ENCODE data around the gene SRPK2. TPM values are rescaled to one million over a fixed set of nuclear protein-coding genes. Genes with fewer than 3 reads are reported as not detected.
"Not testable (repeated sequence)": the region's sequence is repeated elsewhere in the genome, so short reads cannot be mapped to it uniquely, and the experiment has no call there.

The SRPK2 gene
- total RNA-seq, 1 donor from 2014 or later: 54.7 TPM

DNA sequence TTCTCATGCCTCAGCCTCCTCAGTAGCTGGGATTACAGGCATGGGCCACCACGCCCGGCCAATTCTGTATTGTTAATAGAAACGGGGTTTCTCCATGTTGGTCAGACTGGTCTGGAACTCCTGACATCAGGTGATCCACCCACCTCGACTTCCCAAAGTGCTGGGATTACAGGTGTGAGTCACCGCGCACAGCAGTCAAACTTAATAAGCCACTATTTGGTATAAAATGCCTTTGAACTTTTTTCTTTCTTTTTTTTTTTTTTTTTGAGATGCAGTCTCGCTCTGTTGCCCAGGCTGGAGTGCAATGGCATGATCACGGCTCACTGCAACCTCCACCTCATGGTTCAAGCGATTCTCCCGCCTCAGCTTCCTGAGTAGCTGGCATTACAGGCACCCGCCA, 40.5 kb downstream of the SRPK2 start:
- not testable (repeated sequence) for H3K27me3 Mint-ChIP-seq (ENCODE audit: low read depth); H3K36me3 Mint-ChIP-seq (ENCODE audit: low read depth); DNase-seq (ENCODE audit: low spot score); H3K4me3 Mint-ChIP-seq (ENCODE audit: low read depth); H3K9me3 Mint-ChIP-seq; H3K27ac Mint-ChIP-seq
- intact Hi-C loops (cut with micrococcal nuclease): loop anchor here (5.0 kb wide), 3 partner anchors 79 to 366 kb away; partner anchors contain the start of gene KMT2E
- peaks cover 46% of the 10 kb centered on the region for H3K4me1 Mint-ChIP-seq (ENCODE audit: low read depth)

DNA sequence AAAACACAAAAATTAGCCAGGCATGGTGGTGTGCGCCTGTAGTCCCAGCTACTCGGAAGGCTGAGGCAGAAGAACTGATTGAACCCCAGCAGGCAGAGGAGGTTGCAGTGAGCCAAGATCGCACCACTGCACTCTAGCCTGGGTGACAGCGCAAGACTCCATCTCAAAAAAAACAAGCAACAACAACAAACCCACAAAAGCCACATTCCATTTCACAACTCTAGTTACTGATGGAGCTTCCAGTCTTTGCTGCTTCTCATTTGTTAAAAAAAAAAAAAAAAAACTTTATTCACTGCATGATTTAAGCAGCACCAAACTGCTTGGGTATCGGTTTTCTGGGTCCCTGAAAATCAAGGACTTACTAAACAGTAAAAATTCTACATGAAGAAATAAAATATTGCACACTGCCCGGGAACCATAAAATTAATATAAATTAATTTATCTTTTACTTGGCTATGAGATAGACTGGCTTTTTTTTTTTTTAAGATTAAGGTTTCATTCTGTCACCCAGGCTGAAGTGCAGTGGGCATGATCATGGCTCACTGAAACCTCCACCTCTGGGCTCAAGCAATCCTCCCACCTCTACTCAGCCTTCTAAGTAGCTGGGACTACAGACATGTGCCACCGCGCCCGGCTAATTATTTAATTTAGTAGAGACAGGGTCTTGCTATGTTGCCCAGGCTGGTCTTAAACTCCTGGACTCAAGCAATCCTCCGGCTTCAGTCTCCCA, 42.0 kb downstream of the SRPK2 start:
- H3K27ac Mint-ChIP-seq: peak overlapping the region; percentile 47

DNA sequence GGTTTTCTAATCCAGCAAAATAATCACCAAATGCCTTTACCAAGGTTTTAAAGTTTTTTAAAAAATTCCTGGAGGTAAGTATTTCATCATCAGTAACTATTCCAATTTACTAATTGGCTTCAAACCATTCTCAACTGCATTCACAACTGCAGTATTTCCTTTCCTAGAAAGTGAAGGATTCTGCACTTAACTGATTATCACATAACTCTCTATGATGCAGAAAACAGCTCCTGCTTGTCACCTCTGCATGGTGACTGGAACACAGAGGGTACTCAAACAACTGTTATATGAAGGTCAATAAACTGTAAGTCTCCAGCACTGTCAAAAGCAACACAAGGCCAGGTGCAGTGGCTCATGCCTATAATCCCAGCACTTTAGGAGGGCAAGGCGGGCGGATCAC, 42.6 kb downstream of the SRPK2 start:
- intact Hi-C loops (cut with micrococcal nuclease): loop anchor here (5.0 kb wide), 3 partner anchors 81 to 364 kb away; partner anchors contain the start of gene KMT2E

More for the DNA sequence above, 42.0 kb downstream of the SRPK2 start:
- no peaks in the 10 kb centered on the region for H3K27me3 Mint-ChIP-seq (ENCODE audit: low read depth)
- intact Hi-C loops (cut with micrococcal nuclease): loop anchor here (5.0 kb wide), 3 partner anchors 81 to 364 kb away; partner anchors contain the start of gene KMT2E
- H3K9me3 Mint-ChIP-seq: no peaks in the 10 kb centered on the region
- H3K36me3 Mint-ChIP-seq (ENCODE audit: low read depth): no peaks in the 10 kb centered on the region
- DNase-seq (ENCODE audit: low spot score): no peak
- peaks cover 39% of the 10 kb centered on the region for H3K4me1 Mint-ChIP-seq (ENCODE audit: low read depth)
- H3K4me3 Mint-ChIP-seq (ENCODE audit: low read depth): peak overlapping the region; percentile 17

DNA sequence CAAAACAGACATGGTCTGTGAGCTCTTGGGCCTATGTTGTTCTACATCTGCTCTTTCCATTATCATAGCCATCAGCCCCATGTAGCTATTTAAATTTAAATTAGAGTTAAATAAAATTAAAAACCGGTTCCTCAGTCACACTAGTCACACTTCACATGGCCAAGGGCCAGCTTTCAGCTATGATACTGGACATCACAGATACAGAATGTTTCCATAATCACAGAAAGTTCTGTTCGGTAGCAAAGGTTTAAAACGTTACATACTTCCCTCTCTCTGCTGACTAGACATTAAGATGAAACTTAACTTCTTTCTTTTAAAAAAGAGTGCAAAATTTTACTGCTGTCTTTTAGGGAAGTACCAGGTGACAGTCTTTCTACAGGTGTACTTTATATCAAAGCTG, 43.0 kb downstream of the SRPK2 start:
- H3K9me3 Mint-ChIP-seq: no peaks in the 10 kb centered on the region
- H3K36me3 Mint-ChIP-seq (ENCODE audit: low read depth): no peaks in the 10 kb centered on the region
- H3K27ac Mint-ChIP-seq: peak overlapping the region; percentile 77
- H3K27me3 Mint-ChIP-seq (ENCODE audit: low read depth): no peaks in the 10 kb centered on the region
- peaks cover 35% of the 10 kb centered on the region for H3K4me1 Mint-ChIP-seq (ENCODE audit: low read depth)
- no peak overlapping the region for H3K4me3 Mint-ChIP-seq (ENCODE audit: low read depth)
- no peak for DNase-seq (ENCODE audit: low spot score)
- intact Hi-C loops (cut with micrococcal nuclease): loop anchor here (1.0 to 5.0 kb wide), 6 partner anchors 41 to 401 kb away; partner anchors contain the start of gene KMT2E

More for the DNA sequence above, 42.6 kb downstream of the SRPK2 start:
- no peak for DNase-seq (ENCODE audit: low spot score)
- Mint-ChIP-seq H3K4me3 (ENCODE audit: low read depth) (no peak overlapping the region), H3K36me3 (ENCODE audit: low read depth) (no peaks in the 10 kb centered on the region), H3K9me3 (no peaks in the 10 kb centered on the region), H3K4me1 (ENCODE audit: low read depth) (peaks cover 39% of the 10 kb centered on the region), H3K27me3 (ENCODE audit: low read depth) (no peaks in the 10 kb centered on the region), H3K27ac (peak overlapping the region; percentile 47)

DNA sequence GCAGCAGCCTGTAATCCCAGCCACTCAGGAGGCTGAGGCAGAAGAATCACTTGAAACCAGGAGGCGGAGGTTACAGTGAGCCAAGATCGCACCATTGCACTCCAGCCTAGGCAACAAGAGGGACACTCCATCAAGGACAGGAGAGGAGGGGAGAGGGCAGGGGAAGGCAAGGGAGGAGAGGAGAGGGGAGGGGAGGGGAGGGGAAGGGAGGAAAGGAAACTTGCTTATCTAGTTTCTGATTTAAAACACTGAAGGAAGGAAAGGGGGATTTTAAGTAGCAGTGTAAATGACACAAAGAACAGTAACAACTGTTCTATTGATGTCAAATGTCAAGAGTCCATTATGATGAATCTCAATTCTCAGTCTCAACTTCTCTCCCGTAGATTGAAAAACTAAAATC, 43.7 kb downstream of the SRPK2 start:
- Mint-ChIP-seq H3K9me3 (no peaks in the 10 kb centered on the region), H3K27me3 (ENCODE audit: low read depth) (no peaks in the 10 kb centered on the region), H3K36me3 (ENCODE audit: low read depth) (no peaks in the 10 kb centered on the region), H3K4me1 (ENCODE audit: low read depth) (peaks cover 34% of the 10 kb centered on the region), H3K27ac (peak overlapping the region; percentile 77), H3K4me3 (ENCODE audit: low read depth) (no peak overlapping the region)
- intact Hi-C loops (cut with micrococcal nuclease): loop anchor here (1.0 to 5.0 kb wide), 6 partner anchors 42 to 400 kb away; partner anchors contain the start of gene KMT2E
- no peak for DNase-seq (ENCODE audit: low spot score)

DNA sequence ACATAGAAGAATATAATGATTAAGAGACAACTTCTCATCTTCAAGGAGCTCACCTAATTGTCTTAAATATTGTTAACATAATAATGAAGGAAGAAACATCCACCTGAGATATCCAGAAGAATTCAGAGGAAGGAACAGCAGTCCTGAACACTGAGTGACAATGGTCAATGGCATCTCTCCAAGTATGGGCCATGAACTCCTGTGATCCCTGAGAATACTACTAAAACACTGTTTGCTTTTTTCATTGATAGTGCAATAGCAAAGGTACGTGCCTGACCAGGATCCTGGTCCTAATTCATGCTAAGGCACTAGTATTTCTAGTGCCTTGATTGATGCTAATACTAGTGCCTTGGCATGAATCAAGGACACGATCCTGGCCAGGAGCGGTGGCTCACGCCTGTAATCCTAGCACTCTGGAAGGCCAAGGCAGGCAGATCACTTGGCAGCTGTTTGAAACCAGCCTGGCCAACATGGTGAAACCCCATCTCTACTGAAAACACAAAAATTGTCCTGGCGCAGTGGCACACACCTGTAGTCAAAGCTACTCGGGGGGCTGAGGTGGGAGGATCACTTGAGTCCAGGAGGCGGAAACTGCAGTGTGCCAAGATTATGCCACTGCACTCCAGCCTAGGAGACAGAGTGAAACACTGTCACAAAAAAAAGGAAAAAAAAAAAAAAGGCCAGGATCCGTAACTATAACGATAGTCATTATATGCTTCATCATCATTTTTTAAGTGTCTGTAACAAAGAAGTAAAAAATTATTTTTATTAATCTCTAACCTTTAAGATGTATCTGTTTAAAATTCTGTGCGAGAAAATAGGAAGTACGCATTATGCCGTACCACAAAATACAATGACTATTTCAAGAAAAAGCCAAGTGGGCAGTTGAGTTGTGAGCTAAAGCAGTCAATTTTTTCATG, 49.1 kb downstream of the SRPK2 start:
- H3K36me3 Mint-ChIP-seq (ENCODE audit: low read depth): no peaks in the 10 kb centered on the region

DNA sequence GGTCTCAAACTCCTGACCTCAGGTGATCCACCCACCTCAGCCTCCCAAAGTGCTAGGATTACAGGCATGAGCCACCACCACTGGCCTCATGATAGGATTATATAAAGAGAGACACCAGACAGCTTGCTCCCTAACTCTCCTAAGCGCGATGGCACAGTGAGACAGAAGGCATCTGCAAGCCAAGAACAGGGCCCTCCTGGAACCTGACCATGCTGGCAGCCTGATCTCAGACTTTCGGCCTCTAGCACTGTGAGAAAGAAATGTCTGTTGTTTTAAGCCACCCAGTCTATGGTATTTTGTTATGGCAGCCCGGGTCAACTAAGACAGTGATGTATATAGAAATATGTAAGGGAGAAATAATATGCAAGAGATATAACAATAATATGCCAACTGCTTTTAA, 51.2 kb downstream of the SRPK2 start:
- H3K27ac Mint-ChIP-seq: no peak overlapping the region
- DNase-seq (ENCODE audit: low spot score): no peak
- H3K9me3 Mint-ChIP-seq: no peaks in the 10 kb centered on the region

More for the DNA sequence above, 49.1 kb downstream of the SRPK2 start:
- Mint-ChIP-seq H3K27ac (no peak overlapping the region), H3K4me1 (ENCODE audit: low read depth) (peaks cover 9% of the 10 kb centered on the region), H3K4me3 (ENCODE audit: low read depth) (no peak overlapping the region), H3K27me3 (ENCODE audit: low read depth) (no peaks in the 10 kb centered on the region), H3K9me3 (no peaks in the 10 kb centered on the region)
- intact Hi-C loops (cut with micrococcal nuclease): loop anchor here (5.0 kb wide), 1 partner anchor 417 kb away; no protein-coding TSS in a partner anchor
- no peak for DNase-seq (ENCODE audit: low spot score)

DNA sequence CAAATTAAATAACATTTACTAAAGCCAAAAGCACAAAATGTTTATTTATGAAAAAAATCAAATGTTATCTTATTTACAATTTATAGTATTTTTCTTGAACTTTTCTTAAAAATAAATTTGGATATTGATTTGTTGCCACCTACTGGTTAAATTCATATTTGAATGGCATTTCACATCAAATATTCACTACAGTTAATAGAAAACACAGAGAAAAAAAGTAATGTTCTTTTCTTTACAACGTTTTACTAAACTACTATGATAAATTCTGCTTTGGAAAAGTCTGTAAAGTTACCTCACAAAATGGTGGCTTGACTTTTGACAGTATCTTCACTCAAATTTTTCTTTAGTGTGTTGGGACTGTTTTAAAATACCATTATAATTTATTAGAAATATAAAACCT, 52.7 kb downstream of the SRPK2 start:
- no peak overlapping the region for H3K27ac Mint-ChIP-seq
- peaks cover 11% of the 10 kb centered on the region for H3K4me1 Mint-ChIP-seq (ENCODE audit: low read depth)
- no peak for DNase-seq (ENCODE audit: low spot score)
- no peaks in the 10 kb centered on the region for H3K27me3 Mint-ChIP-seq (ENCODE audit: low read depth)
- intact Hi-C loops (cut with micrococcal nuclease): loop anchor here (1.0 to 5.0 kb wide), 2 partner anchors 183 to 414 kb away; no protein-coding TSS in a partner anchor
- no peaks in the 10 kb centered on the region for H3K9me3 Mint-ChIP-seq
- H3K36me3 Mint-ChIP-seq (ENCODE audit: low read depth): no peaks in the 10 kb centered on the region
- no peak overlapping the region for H3K4me3 Mint-ChIP-seq (ENCODE audit: low read depth)

More for the DNA sequence above, 51.2 kb downstream of the SRPK2 start:
- intact Hi-C loops (cut with micrococcal nuclease): loop anchor here (5.0 kb wide), 1 partner anchor 415 kb away; no protein-coding TSS in a partner anchor
- Mint-ChIP-seq H3K27me3 (ENCODE audit: low read depth) (no peaks in the 10 kb centered on the region), H3K4me1 (ENCODE audit: low read depth) (peaks cover 5% of the 10 kb centered on the region), H3K4me3 (ENCODE audit: low read depth) (no peak overlapping the region), H3K36me3 (ENCODE audit: low read depth) (no peaks in the 10 kb centered on the region)

DNA sequence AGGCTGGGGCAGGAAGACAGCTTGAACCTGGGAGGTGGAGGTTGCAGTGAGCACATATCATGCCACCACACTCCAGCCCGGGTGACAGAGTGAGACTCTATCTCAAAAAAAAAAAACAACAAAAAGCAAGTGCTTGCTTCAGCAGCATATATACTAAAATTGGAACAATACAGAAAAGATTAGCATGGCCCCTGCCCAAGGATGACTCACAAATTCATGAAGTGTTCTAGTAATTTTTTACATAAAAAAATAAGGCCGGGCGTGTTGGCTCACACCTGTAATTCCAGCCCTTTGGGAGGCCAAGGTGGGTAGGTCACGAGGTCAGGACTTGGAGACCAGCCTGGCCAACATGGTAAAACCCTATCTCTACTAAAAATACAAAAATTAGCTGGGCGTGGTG, 56.1 kb downstream of the SRPK2 start:
- not testable (repeated sequence) for H3K4me3 Mint-ChIP-seq (ENCODE audit: low read depth)

DNA sequence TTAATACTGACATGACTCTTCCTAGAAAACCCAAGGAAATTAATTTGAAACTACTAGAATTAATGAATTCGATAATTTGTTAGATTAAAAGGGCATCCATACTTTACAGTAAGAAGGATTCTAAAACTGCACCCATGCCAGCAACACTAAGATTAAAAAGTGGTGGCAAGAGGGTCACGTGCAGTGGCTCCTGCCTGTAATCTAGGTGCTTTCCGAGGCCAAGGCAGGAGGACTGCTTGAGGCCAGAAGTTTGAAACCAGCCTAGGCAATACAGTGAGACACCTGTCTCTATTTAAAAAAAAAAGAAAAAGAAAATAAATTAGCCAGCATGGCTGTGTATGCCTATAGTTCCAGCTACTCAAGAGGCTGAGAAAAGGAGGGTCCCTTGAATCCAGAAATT, 58.2 kb downstream of the SRPK2 start:
- Mint-ChIP-seq H3K36me3 (ENCODE audit: low read depth) (no peaks in the 10 kb centered on the region), H3K9me3 (no peaks in the 10 kb centered on the region), H3K27me3 (ENCODE audit: low read depth) (no peaks in the 10 kb centered on the region), H3K4me3 (ENCODE audit: low read depth) (no peak overlapping the region), H3K4me1 (ENCODE audit: low read depth) (peaks cover 21% of the 10 kb centered on the region), H3K27ac (no peak overlapping the region)
- DNase-seq (ENCODE audit: low spot score): no peak
- intact Hi-C loops (cut with micrococcal nuclease): no loop called here

More for the DNA sequence above, 56.1 kb downstream of the SRPK2 start:
- H3K27ac Mint-ChIP-seq; H3K27me3 Mint-ChIP-seq (ENCODE audit: low read depth); intact Hi-C loops (cut with micrococcal nuclease); H3K9me3 Mint-ChIP-seq; DNase-seq (ENCODE audit: low spot score); H3K36me3 Mint-ChIP-seq (ENCODE audit: low read depth): not testable (repeated sequence)
- H3K4me1 Mint-ChIP-seq (ENCODE audit: low read depth): peaks cover 12% of the 10 kb centered on the region

DNA sequence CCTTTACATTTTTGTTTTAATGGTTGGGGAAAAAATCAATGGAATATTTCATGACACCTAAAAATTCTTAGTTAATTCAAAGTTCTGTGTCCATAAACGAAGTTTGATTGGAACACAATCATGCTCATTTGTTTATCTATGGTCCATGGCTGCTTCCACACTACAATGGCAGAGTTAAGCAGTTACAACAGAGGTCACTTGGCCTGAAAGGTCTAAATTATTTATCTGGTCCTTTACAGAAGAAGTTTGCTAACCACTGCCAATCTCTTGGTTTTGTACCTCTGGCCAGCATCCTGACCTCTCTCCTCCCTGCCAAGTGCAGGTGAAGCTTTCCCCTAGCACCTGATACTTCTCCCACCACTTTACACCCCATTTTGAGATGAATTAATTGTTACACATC, 61.5 kb downstream of the SRPK2 start:
- peaks cover 5% of the 10 kb centered on the region for H3K36me3 Mint-ChIP-seq (ENCODE audit: low read depth)
- intact Hi-C loops (cut with micrococcal nuclease): no loop called here
- no peaks in the 10 kb centered on the region for H3K27me3 Mint-ChIP-seq (ENCODE audit: low read depth)
- no peak for DNase-seq (ENCODE audit: low spot score)
- no peaks in the 10 kb centered on the region for H3K9me3 Mint-ChIP-seq
- H3K4me1 Mint-ChIP-seq (ENCODE audit: low read depth): peaks cover 20% of the 10 kb centered on the region
- no peak overlapping the region for H3K4me3 Mint-ChIP-seq (ENCODE audit: low read depth)
- no peak overlapping the region for H3K27ac Mint-ChIP-seq

DNA sequence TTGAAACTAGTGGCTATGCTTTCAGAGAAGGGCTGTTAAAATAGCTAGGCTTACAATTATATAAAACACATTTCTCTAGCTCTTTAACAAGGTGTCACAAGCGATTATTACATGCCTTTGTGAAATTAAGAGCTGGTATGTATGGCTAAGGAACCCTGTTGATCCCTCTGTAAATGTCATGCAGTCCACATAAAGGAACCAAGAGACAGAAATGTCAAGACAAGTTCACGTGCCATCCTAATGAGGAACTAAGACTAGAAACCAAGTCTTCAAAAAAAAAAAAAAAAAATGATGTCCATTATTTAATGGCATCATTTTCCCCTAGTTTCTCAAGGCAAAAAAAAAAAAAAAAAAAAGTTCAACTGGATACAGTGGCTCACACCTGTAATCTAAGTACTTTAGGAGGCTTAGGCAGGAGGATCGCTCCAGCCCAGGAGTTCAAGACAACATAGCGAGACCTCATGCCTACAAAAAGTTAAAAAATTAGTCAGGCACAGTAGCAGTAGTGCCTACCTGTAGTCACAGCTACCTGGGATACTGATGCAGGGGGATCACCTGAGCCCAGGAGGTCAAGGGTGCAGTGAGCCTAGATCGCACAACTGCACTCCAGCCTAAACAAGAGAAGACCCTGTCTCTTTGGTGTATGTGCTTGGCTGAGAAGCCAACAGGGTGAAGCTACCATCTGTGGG, 63.4 kb downstream of the SRPK2 start:
- peaks cover 10% of the 10 kb centered on the region for H3K36me3 Mint-ChIP-seq (ENCODE audit: low read depth)
- no peaks in the 10 kb centered on the region for H3K27me3 Mint-ChIP-seq (ENCODE audit: low read depth)
- H3K9me3 Mint-ChIP-seq: no peaks in the 10 kb centered on the region
- intact Hi-C loops (cut with micrococcal nuclease): no loop called here
- no peak overlapping the region for H3K27ac Mint-ChIP-seq
- peaks cover 15% of the 10 kb centered on the region for H3K4me1 Mint-ChIP-seq (ENCODE audit: low read depth)
- no peak for DNase-seq (ENCODE audit: low spot score)
- no peak overlapping the region for H3K4me3 Mint-ChIP-seq (ENCODE audit: low read depth)

Measured in activated T-helper 2 cell treated with anti-CD3 and anti-CD28 coated beads, Interferon-gamma antibody, Interleukin-2, Interleukin-4, amounts not matched to agents 10 μg/mL and 5 μg/mL and 100 μg/mL, durations not matched to agents 14 hours and 24 hours and 36 hours (primary cell).